PC-3 (cell line): ENCODE data around the gene ADIRF.

Experiments
- EZH2 ChIP-seq: fragments of 300-600 bp; sonication (generic); IDR thresholded peaks from one replicate; pipeline ENCODE4 v1.6.1; 2017; ENCODE audit warnings: antibody characterized with exemption, mild to moderate bottlenecking, low read length; ENCODE audit not compliant: unreplicated experiment
- EZH2phosphoT487 ChIP-seq: fragments of 300-600 bp; sonication (generic); IDR thresholded peaks from 2 replicates; pipeline ENCODE4 v1.6.1; 2018; ENCODE audit warnings: mild to moderate bottlenecking, antibody characterized with exemption, low read length, borderline replicate concordance
- TF ChIP-seq, protein P1 (sequence below): fragments of 300-600 bp; sonication (generic); conservative IDR thresholded peaks from 2 replicates; pipeline ENCODE4 v1.5.1; 2017; ENCODE audit warnings: antibody characterized with exemption, low read depth, mild to moderate bottlenecking, low read length

DNA sequence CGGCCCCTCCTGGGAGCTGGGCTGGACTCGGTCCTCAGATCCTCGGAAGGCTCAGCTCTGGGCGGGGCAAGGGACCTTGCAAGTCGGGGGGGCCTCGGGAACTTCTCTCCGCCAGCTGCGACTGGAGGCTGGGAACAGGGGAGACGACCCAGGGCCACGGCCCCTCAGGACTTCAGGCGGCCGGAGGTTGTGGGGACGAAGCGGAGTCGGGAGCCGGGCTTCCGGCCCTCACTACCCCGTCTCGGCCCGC, 2.6 kb downstream of the ADIRF start:
- TF ChIP-seq, protein P1, sequence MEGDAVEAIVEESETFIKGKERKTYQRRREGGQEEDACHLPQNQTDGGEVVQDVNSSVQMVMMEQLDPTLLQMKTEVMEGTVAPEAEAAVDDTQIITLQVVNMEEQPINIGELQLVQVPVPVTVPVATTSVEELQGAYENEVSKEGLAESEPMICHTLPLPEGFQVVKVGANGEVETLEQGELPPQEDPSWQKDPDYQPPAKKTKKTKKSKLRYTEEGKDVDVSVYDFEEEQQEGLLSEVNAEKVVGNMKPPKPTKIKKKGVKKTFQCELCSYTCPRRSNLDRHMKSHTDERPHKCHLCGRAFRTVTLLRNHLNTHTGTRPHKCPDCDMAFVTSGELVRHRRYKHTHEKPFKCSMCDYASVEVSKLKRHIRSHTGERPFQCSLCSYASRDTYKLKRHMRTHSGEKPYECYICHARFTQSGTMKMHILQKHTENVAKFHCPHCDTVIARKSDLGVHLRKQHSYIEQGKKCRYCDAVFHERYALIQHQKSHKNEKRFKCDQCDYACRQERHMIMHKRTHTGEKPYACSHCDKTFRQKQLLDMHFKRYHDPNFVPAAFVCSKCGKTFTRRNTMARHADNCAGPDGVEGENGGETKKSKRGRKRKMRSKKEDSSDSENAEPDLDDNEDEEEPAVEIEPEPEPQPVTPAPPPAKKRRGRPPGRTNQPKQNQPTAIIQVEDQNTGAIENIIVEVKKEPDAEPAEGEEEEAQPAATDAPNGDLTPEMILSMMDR: no peak
- TF ChIP-seq EZH2phosphoT487: no peak
- no peak for TF ChIP-seq EZH2
